SK-N-SH treated with all-trans-retinoic acid at 6 μM for 48 hours (cell line): ENCODE measurements around the gene CCDC194.
A peak's percentile ranks its signal among the peaks of the same experiment; 100 is the strongest.

ENCODE experiments used
- ATAC-seq: fragments of 200-7000 bp; cut with Tn5 transposase; 3 replicates; pipeline ENCODE4 v1.9.1; 2020; ENCODE audit warnings: mild to moderate bottlenecking, moderate library complexity
- ARNTL ChIP-seq: fragments of 450-650 bp; formaldehyde crosslinking; IDR thresholded peaks from 2 replicates; pipeline ENCODE4 v1.5.0; 2020; ENCODE audit warnings: low read depth, mild to moderate bottlenecking, moderate library complexity, borderline replicate concordance
- BACH2 ChIP-seq: fragments of 250-450 bp; sonication (Bioruptor Pico); IDR thresholded peaks from 2 replicates; pipeline ENCODE4 v1.9.0; 2021; ENCODE audit warnings: mild to moderate bottlenecking, borderline replicate concordance
- CSDC2 ChIP-seq: fragments of 250-450 bp; sonication (Bioruptor Pico); IDR thresholded peaks from 2 replicates; pipeline ENCODE4 v1.5.0; 2020; ENCODE audit warnings: mild to moderate bottlenecking, moderate library complexity
- ESRRG ChIP-seq: fragments of 250-450 bp; sonication (Bioruptor Pico); IDR thresholded peaks from 2 replicates; pipeline ENCODE4 v1.6.1; 2021; ENCODE audit warnings: mild to moderate bottlenecking
- GLIS3 ChIP-seq: fragments of 250-450 bp; sonication (Bioruptor Pico); IDR thresholded peaks from 2 replicates; pipeline ENCODE4 v1.5.0; 2020; ENCODE audit warnings: mild to moderate bottlenecking, moderate library complexity
- ISL1 ChIP-seq: fragments of 250-450 bp; sonication (Bioruptor Pico); IDR thresholded peaks from 2 replicates; pipeline ENCODE4 v2.1.2; 2022; ENCODE audit warnings: mild to moderate bottlenecking, moderate library complexity
- OSR1 ChIP-seq: fragments of 250-450 bp; sonication (Bioruptor Pico); IDR thresholded peaks from 2 replicates; pipeline ENCODE4 v1.8.0; 2022; ENCODE audit warnings: moderate library complexity, mild to moderate bottlenecking, inconsistent platforms
- PPARA ChIP-seq: fragments of 250-450 bp; sonication (Bioruptor Pico); IDR thresholded peaks from 2 replicates; pipeline ENCODE4 v1.5.0; 2020; ENCODE audit warnings: mild to moderate bottlenecking, borderline replicate concordance
- RARB ChIP-seq: fragments of 250-450 bp; sonication (Bioruptor Pico); IDR thresholded peaks from 2 replicates; pipeline ENCODE4 v1.8.0; 2021; ENCODE audit warnings: mild to moderate bottlenecking, moderate library complexity
- SNAI2 ChIP-seq: fragments of 250-450 bp; sonication (Bioruptor Pico); IDR thresholded peaks from 2 replicates; pipeline ENCODE4 v1.5.0; 2020; ENCODE audit warnings: mild to moderate bottlenecking, moderate library complexity
- TOX ChIP-seq: fragments of 250-450 bp; sonication (Bioruptor Pico); IDR thresholded peaks from 2 replicates; pipeline ENCODE4 v1.8.0; 2021; ENCODE audit warnings: mild to moderate bottlenecking, moderate library complexity, borderline replicate concordance
- ZC3H10 ChIP-seq: fragments of 250-450 bp; sonication (Bioruptor Pico); IDR thresholded peaks from 2 replicates; pipeline ENCODE4 v1.5.1; 2021; ENCODE audit warnings: mild to moderate bottlenecking, moderate library complexity
- ZFP3 ChIP-seq: fragments of 250-450 bp; sonication (Bioruptor Pico); IDR thresholded peaks from 2 replicates; pipeline ENCODE4 v1.5.0; 2020; ENCODE audit warnings: mild to moderate bottlenecking, moderate library complexity
- ZFP30 ChIP-seq: fragments of 450-650 bp; formaldehyde crosslinking; IDR thresholded peaks from 2 replicates; pipeline ENCODE4 v1.5.0; 2022; ENCODE audit warnings: mild to moderate bottlenecking, moderate library complexity
- ZNF565 ChIP-seq: fragments of 450-650 bp; formaldehyde crosslinking; conservative IDR thresholded peaks from 2 replicates; pipeline ENCODE4 v1.5.0; 2020; ENCODE audit warnings: low read depth, mild to moderate bottlenecking, moderate library complexity
- ZNF70 ChIP-seq: fragments of 450-650 bp; formaldehyde crosslinking; IDR thresholded peaks from 2 replicates; pipeline ENCODE4 v1.5.0; 2020; ENCODE audit warnings: mild to moderate bottlenecking, moderate library complexity
- ZNF8 ChIP-seq: fragments of 450-650 bp; formaldehyde crosslinking; IDR thresholded peaks from 2 replicates; pipeline ENCODE4 v1.5.0; 2020; ENCODE audit warnings: mild to moderate bottlenecking, moderate library complexity
- TF ChIP-seq, protein P1 (sequence below): fragments of 250-450 bp; sonication (Bioruptor Pico); IDR thresholded peaks from 2 replicates; pipeline ENCODE4 v1.8.0; 2021; ENCODE audit warnings: low read depth, mild to moderate bottlenecking, moderate library complexity, borderline replicate concordance
- TF ChIP-seq, protein P2 (sequence below): fragments of 250-450 bp; sonication (Bioruptor Pico); IDR thresholded peaks from 2 replicates; pipeline ENCODE4 v1.8.0; 2020; ENCODE audit warnings: mild to moderate bottlenecking, moderate library complexity, borderline replicate concordance
- TF ChIP-seq, protein P3 (sequence below): fragments of 250-450 bp; sonication (Bioruptor Pico); IDR thresholded peaks from 2 replicates; pipeline ENCODE4 v1.5.1; 2020; ENCODE audit warnings: low read depth, mild to moderate bottlenecking, moderate library complexity
- TF ChIP-seq, protein P4 (sequence below): fragments of 250-450 bp; sonication (Bioruptor Pico); IDR thresholded peaks from 2 replicates; pipeline ENCODE4 v1.5.1; 2021; ENCODE audit warnings: mild to moderate bottlenecking, moderate library complexity
- TF ChIP-seq, protein P5 (sequence below): fragments of 250-450 bp; sonication (Bioruptor Pico); IDR thresholded peaks from 2 replicates; pipeline ENCODE4 v1.5.0; 2020; ENCODE audit warnings: mild to moderate bottlenecking, moderate library complexity

Gene CCDC194

DNA sequence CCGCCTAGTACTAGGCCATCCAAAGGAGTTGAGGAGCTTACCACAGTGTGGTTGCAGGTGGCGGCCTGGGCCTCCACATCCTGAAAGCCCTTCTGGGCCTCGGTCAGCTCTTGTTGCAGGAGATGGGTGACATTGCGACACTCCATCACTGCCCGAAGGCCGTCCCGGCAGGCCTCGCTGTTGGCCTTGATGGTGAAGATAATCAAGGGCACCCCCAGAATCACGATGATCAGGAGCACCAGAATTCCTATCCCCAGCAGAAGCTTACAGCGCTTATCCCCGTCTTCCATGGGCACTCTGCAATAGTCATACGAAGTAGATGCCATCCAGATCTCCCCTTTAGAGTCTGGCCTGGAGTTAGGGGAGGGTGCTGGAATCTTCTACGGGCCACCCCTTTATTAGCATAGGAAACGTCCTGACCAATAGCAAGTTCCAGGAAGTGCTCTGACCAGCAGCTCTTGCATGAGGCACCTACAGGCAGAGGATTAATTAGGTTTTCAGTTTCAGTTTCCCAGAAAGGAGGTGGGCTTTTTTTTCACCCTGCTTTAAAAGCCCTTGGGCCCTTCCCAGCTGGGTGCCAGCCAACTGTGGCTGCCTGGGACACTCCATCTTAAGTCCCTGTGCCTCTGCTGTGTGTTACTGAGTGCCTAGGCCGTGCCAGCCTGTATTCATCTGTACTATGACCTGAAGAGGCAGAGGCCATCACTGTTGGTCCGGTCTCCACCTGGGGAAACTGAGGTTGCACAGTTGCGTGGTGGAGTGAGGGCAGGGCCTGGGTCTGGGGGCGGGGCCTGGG, 11.5 kb upstream of the CCDC194 start, which contains the start of gene BST2:
TSS of gene BST2 (minus strand) at position 381 of the 796 bp plus-strand sequence. CDS start at position 326, 55 bp downstream.
- TF ChIP-seq PPARA (CRISPR knock-in tag) = no peak
- TF ChIP-seq OSR1 (CRISPR knock-in tag) = no peak
- TF ChIP-seq, protein P1, sequence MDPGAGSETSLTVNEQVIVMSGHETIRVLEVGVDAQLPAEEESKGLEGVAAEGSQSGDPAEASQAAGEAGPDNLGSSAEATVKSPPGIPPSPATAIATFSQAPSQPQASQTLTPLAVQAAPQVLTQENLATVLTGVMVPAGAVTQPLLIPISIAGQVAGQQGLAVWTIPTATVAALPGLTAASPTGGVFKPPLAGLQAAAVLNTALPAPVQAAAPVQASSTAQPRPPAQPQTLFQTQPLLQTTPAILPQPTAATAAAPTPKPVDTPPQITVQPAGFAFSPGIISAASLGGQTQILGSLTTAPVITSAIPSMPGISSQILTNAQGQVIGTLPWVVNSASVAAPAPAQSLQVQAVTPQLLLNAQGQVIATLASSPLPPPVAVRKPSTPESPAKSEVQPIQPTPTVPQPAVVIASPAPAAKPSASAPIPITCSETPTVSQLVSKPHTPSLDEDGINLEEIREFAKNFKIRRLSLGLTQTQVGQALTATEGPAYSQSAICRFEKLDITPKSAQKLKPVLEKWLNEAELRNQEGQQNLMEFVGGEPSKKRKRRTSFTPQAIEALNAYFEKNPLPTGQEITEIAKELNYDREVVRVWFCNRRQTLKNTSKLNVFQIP = no peak
- no peak for TF ChIP-seq ARNTL (CRISPR knock-in tag)
- TF ChIP-seq, protein P2, sequence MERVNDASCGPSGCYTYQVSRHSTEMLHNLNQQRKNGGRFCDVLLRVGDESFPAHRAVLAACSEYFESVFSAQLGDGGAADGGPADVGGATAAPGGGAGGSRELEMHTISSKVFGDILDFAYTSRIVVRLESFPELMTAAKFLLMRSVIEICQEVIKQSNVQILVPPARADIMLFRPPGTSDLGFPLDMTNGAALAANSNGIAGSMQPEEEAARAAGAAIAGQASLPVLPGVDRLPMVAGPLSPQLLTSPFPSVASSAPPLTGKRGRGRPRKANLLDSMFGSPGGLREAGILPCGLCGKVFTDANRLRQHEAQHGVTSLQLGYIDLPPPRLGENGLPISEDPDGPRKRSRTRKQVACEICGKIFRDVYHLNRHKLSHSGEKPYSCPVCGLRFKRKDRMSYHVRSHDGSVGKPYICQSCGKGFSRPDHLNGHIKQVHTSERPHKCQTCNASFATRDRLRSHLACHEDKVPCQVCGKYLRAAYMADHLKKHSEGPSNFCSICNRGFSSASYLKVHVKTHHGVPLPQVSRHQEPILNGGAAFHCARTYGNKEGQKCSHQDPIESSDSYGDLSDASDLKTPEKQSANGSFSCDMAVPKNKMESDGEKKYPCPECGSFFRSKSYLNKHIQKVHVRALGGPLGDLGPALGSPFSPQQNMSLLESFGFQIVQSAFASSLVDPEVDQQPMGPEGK = no peak
- TF ChIP-seq, protein P3, sequence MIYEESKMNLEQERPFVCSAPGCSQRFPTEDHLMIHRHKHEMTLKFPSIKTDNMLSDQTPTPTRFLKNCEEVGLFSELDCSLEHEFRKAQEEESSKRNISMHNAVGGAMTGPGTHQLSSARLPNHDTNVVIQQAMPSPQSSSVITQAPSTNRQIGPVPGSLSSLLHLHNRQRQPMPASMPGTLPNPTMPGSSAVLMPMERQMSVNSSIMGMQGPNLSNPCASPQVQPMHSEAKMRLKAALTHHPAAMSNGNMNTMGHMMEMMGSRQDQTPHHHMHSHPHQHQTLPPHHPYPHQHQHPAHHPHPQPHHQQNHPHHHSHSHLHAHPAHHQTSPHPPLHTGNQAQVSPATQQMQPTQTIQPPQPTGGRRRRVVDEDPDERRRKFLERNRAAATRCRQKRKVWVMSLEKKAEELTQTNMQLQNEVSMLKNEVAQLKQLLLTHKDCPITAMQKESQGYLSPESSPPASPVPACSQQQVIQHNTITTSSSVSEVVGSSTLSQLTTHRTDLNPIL (CRISPR knock-in tag) = no peak
- TF ChIP-seq TOX (CRISPR knock-in tag) = no peak
- TF ChIP-seq ZNF565 = no peak
- no peak for TF ChIP-seq ZNF70 (CRISPR knock-in tag)
- no peak for TF ChIP-seq ZFP30
- peak; percentile 80 for ATAC-seq

DNA sequence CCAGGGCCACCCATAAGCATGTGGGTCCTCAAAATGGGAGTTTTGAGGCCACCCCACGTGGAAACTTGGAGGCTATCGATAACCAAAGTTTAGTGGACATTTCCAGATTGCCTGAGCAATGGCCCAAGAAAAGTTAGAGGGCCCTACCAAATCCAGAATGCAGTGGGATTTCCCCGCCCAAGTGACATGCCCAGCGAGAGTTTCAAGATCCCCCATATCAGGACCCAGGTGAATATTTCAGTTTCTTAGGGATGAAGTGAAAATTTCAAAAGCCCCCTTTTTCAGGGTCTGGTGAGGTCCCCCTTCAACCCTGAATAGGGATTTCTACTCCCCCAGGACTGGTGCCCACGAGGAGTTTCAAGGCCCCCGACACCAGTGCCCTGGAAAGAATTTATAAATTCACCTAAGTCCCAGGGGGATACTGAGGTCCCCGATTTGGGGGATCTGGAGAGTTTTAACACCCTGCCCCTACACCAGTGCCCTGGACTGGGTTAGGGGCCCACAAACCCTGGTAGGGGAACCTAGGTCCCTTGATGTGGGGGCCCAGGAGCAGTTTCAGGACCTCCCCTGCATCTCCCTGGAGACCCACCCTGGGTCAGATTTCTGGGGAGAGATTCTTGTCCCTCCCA, 10.7 kb upstream of the CCDC194 start:
- no peak for ATAC-seq
- TF ChIP-seq CSDC2 (CRISPR knock-in tag) (no peak), PPARA (CRISPR knock-in tag) (no peak), ARNTL (CRISPR knock-in tag) (no peak), ZNF565 (no peak), BACH2 (CRISPR knock-in tag) (no peak), ZNF8 (CRISPR knock-in tag) (no peak), ZFP3 (no peak), ZFP30 (no peak), ISL1 (CRISPR knock-in tag) (no peak), ESRRG (no peak), RARB (CRISPR knock-in tag) (no peak), TOX (CRISPR knock-in tag) (no peak), GLIS3 (no peak), ZC3H10 (CRISPR knock-in tag) (no peak), SNAI2 (CRISPR knock-in tag) (no peak)
- TF ChIP-seq, protein P4, sequence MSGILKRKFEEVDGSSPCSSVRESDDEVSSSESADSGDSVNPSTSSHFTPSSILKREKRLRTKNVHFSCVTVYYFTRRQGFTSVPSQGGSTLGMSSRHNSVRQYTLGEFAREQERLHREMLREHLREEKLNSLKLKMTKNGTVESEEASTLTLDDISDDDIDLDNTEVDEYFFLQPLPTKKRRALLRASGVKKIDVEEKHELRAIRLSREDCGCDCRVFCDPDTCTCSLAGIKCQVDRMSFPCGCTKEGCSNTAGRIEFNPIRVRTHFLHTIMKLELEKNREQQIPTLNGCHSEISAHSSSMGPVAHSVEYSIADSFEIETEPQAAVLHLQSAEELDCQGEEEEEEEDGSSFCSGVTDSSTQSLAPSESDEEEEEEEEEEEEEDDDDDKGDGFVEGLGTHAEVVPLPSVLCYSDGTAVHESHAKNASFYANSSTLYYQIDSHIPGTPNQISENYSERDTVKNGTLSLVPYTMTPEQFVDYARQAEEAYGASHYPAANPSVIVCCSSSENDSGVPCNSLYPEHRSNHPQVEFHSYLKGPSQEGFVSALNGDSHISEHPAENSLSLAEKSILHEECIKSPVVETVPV (CRISPR knock-in tag) = no peak
- TF ChIP-seq, protein P1 = no peak
- TF ChIP-seq, protein P2 = no peak
- TF ChIP-seq, protein P5, sequence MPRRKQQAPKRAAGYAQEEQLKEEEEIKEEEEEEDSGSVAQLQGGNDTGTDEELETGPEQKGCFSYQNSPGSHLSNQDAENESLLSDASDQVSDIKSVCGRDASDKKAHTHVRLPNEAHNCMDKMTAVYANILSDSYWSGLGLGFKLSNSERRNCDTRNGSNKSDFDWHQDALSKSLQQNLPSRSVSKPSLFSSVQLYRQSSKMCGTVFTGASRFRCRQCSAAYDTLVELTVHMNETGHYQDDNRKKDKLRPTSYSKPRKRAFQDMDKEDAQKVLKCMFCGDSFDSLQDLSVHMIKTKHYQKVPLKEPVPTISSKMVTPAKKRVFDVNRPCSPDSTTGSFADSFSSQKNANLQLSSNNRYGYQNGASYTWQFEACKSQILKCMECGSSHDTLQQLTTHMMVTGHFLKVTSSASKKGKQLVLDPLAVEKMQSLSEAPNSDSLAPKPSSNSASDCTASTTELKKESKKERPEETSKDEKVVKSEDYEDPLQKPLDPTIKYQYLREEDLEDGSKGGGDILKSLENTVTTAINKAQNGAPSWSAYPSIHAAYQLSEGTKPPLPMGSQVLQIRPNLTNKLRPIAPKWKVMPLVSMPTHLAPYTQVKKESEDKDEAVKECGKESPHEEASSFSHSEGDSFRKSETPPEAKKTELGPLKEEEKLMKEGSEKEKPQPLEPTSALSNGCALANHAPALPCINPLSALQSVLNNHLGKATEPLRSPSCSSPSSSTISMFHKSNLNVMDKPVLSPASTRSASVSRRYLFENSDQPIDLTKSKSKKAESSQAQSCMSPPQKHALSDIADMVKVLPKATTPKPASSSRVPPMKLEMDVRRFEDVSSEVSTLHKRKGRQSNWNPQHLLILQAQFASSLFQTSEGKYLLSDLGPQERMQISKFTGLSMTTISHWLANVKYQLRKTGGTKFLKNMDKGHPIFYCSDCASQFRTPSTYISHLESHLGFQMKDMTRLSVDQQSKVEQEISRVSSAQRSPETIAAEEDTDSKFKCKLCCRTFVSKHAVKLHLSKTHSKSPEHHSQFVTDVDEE (CRISPR knock-in tag) = no peak
